ENCODE measurements around the gene HPCAL1. TPM values are rescaled to one million over a fixed set of nuclear protein-coding genes. Genes with fewer than 3 reads are reported as not detected.

Gene HPCAL1
- total and polyA plus RNA-seq, 2 of the 8 experiments (the other 6 are each of a cell fraction or from before 2014, with no cell fraction given): 5.8 to 8.6 TPM

- ChIA-PET CTCF (ENCODE audit: partially characterized antibody) (interaction anchor here (1.0 to 4.9 kb wide), 5 partner anchors 13 to 27 kb away, joined by 3 to 24 read pairs (median 4); no protein-coding TSS in a partner anchor), POLR2A (ENCODE audit: partially characterized antibody) (interaction anchor here (1.1 kb wide), 1 partner anchor 32 kb away, joined by 3 read pairs; no protein-coding TSS in a partner anchor)
- Histone ChIP-seq H3K23ac (ENCODE audit: insufficient read length) (no peak overlapping the region), H2BK120ac (replicated peaks; ENCODE audit: low read depth, low read length) (no peak overlapping the region), H2BK12ac (ENCODE audit: low read depth, low read length) (peak overlapping the region; percentile 18; the same call in 1 of the 2 replicates), H4K91ac (replicated peaks; ENCODE audit: insufficient read length, low read length) (no peak overlapping the region), H3K4me1 (replicated peaks in 1 of 4; ENCODE audit: control insufficient read depth in 3 of 4, insufficient read depth in 4 of 4, low read length in 3 of 4) (peaks cover 6 to 44% (median 22%) of the 10 kb centered on the region in 4 experiments), H3K18ac (ENCODE audit: extremely low read depth, low read length) (no peak overlapping the region), H2BK15ac (ENCODE audit: low read length) (no peak overlapping the region), H4K20me1 (replicated peaks in 1 of 2; ENCODE audit: control insufficient read depth in 1 of 2, insufficient read depth in 2 of 2, low read length in 2 of 2) (no peaks in the 10 kb centered on the region), H3K23me2 (ENCODE audit: low read depth, low read length) (no peaks in the 10 kb centered on the region), H2AFZ (ENCODE audit: low read length) (no peak overlapping the region), H3K27me3 (replicated peaks in 1 of 4; ENCODE audit: control insufficient read depth in 3 of 4, extremely low read depth in 1 of 4, insufficient read depth in 3 of 4, low read length in 3 of 4) (0 out of 7 replicates have a peak, but pooled peaks cover 0 to 1% (median 0%) of the 10 kb centered on the region in 4 experiments), H2BK5ac (ENCODE audit: low read depth, low read length) (peak overlapping the region; percentile 0; the same call in 1 of the 2 replicates), H3K9me3 (ENCODE audit: insufficient read depth in 2 of 2, low read depth in 1 of 2, low read length in 1 of 2) (no peaks in the 10 kb centered on the region), H4K8ac (ENCODE audit: extremely low read depth, insufficient read depth, low read length) (no peak overlapping the region), H3K79me1 (ENCODE audit: low read depth, low read length) (no peaks in the 10 kb centered on the region; the same call in 1 of the 2 replicates), H3K14ac (ENCODE audit: insufficient read length) (no peak overlapping the region), H3K56ac (replicated peaks; ENCODE audit: insufficient read length, low read depth, low read length) (no peak overlapping the region), H3K4ac (replicated peaks; ENCODE audit: insufficient read length, low read depth, low read length) (no peak overlapping the region), H3K36me3 (ENCODE audit: control insufficient read depth in 2 of 4, insufficient read depth in 4 of 4, low read length in 3 of 4) (no peaks in the 10 kb centered on the region), H3K79me2 (ENCODE audit: control insufficient read depth in 1 of 2, insufficient read depth in 2 of 2, low read length in 2 of 2) (no peaks in the 10 kb centered on the region), H2AK5ac (ENCODE audit: low read depth, low read length) (peak overlapping the region; percentile 41; the same call in 1 of the 2 replicates), H3K27ac (ENCODE audit: low read depth, low read length) (no peak overlapping the region), H2BK20ac (ENCODE audit: low read length) (no peak overlapping the region; the same call in 1 of the 2 replicates), H3K9ac (replicated peaks in 1 of 4; ENCODE audit: extremely low read depth in 1 of 4, low read depth in 3 of 4, low read length in 3 of 4) (no peak overlapping the region), H3K4me2 (ENCODE audit: insufficient read depth in 1 of 2, low read depth in 2 of 2, low read length in 2 of 2) (no peak overlapping the region), H4K5ac (ENCODE audit: insufficient read length, low read depth, low read length) (no peak overlapping the region), H3K4me3 (ENCODE audit: extremely low read depth in 1 of 4, insufficient read depth in 2 of 4, low read depth in 3 of 4, low read length in 4 of 4) (no peak overlapping the region)
- TF ChIP-seq NRF1 (IDR thresholded peaks at IDR 0.05; ENCODE audit: low read depth, low read length) (no peak), SP1 (IDR thresholded peaks at IDR 0.05; ENCODE audit: low read depth, low read length) (no peak), SAP30 (IDR thresholded peaks at IDR 0.05; ENCODE audit: insufficient read depth, insufficient replicate concordance, low read length) (no peak), POLR2A (IDR thresholded peaks at IDR 0.05; ENCODE audit: control extremely low read depth in 1 of 2, low read depth in 2 of 2, low read length in 2 of 2) (no peak), CBX8 (IDR thresholded peaks at IDR 0.05; ENCODE audit: borderline replicate concordance, low read depth, low read length) (no peak), CHD2 (IDR thresholded peaks at IDR 0.05; ENCODE audit: low read length) (no peak), PHF8 (conservative IDR thresholded peaks at IDR 0.05; ENCODE audit: low read depth, low read length) (no peak), SUZ12 (IDR thresholded peaks at IDR 0.05; ENCODE audit: low read length) (no peak), KDM5A (IDR thresholded peaks at IDR 0.05; ENCODE audit: low read length) (no peak), TAF7 (optimal IDR thresholded peaks at IDR 0.05; ENCODE audit: borderline replicate concordance, low read depth, low read length) (no peak)
- DNase-seq (ENCODE audit: low read depth in 1 of 2, low spot score in 2 of 2) (no peak), FAIRE-seq (no peak)
- WGBS, 2 experiments (ENCODE audit: extremely low coverage in 1 of 2, insufficient coverage in 1 of 2, insufficient read length in 1 of 2, insufficient replicate concordance in 2 of 2, low coverage in 1 of 2, low lambda C conversion rate in 2 of 2, missing lambda C conversion rate in 1 of 2): 98% methylated on average over 4 of the region's 6 CpGs; no CpG with 5 or more reads in 1 of the 2 experiments
These were observed 26.8 kb downstream of the HPCAL1 start for GRCh38 chr2:10329580-10329879.
